GM19438 (cell line): Measurements from ENCODE around the gene PCLAF.
A peak's percentile ranks its signal among the peaks of the same experiment; 100 is the strongest.
"Not testable (repeated sequence)": the region's sequence is repeated elsewhere in the genome, so short reads cannot be mapped to it uniquely, and the experiment has no call there.

Experiments used
- ATAC-seq: cut with Tn5 transposase; IDR thresholded peaks from one replicate; pipeline ENCODE4 v1.9.1; 2021; ENCODE audit warnings: low read depth; ENCODE audit not compliant: unreplicated experiment

Gene PCLAF

GRCh38 chr15:64369078-64369607 is 12.1 kb downstream of the PCLAF start:
- ATAC-seq: no peak

GRCh38 chr15:64361259-64361658 is 20.0 kb downstream of the PCLAF start:
- no peak for ATAC-seq

- no peak for ATAC-seq
These were observed 24.6 kb downstream of the PCLAF start for GRCh38 chr15:64356710-64357040.

GRCh38 chr15:64355944-64356709 is 25.1 kb downstream of the PCLAF start, which contains the start of gene CSNK1G1:
TSS of gene CSNK1G1 (minus strand) at chr15:64356173. CDS start at chr15:64300499, 55,674 bp downstream.
- ATAC-seq: peak; percentile 98

- peak; percentile 22 for ATAC-seq
These were observed 25.8 kb downstream of the PCLAF start for GRCh38 chr15:64355348-64355943.

GRCh38 chr15:64354688-64355344 is 26.4 kb downstream of the PCLAF start:
- no peak for ATAC-seq

- no peak for ATAC-seq
These were observed 30.0 kb downstream of the PCLAF start for GRCh38 chr15:64351265-64351664.

GRCh38 chr15:64349375-64349774 is 31.9 kb downstream of the PCLAF start:
- ATAC-seq: no peak

GRCh38 chr15:64348455-64348854 is 32.8 kb downstream of the PCLAF start:
- no peak for ATAC-seq

- ATAC-seq: not testable (repeated sequence)
These were observed 35.0 kb downstream of the PCLAF start for GRCh38 chr15:64346242-64346641.

GRCh38 chr15:64344651-64345294 is 36.5 kb downstream of the PCLAF start:
- no peak for ATAC-seq

GRCh38 chr15:64343841-64344240 is 37.4 kb downstream of the PCLAF start:
- no peak for ATAC-seq

GRCh38 chr15:64343222-64343621 is 38.0 kb downstream of the PCLAF start:
- ATAC-seq: no peak

- ATAC-seq: no peak
These were observed 39.3 kb downstream of the PCLAF start for GRCh38 chr15:64341961-64342360.

- ATAC-seq: no peak
These were observed 40.9 kb downstream of the PCLAF start for GRCh38 chr15:64340355-64340754.

GRCh38 chr15:64337761-64338160 is 43.5 kb downstream of the PCLAF start:
- no peak for ATAC-seq

- ATAC-seq: no peak
These were observed 47.0 kb downstream of the PCLAF start for GRCh38 chr15:64333986-64334929.

- ATAC-seq: no peak
These were observed 47.7 kb downstream of the PCLAF start for GRCh38 chr15:64333516-64333915.

GRCh38 chr15:64331668-64332067 is 49.6 kb downstream of the PCLAF start:
- ATAC-seq: not testable (repeated sequence)

- ATAC-seq: not testable (repeated sequence)
These were observed 54.3 kb downstream of the PCLAF start for GRCh38 chr15:64326975-64327374.
